Measurements from ENCODE around the gene SIRPA. TPM values are rescaled to one million over a fixed set of nuclear protein-coding genes. Genes with fewer than 3 reads are reported as not detected.

The SIRPA gene
- total and polyA plus RNA-seq, 2 donors (not counting 1 experiment from before 2014, with no cell fraction given), result 25.1 to 26.6 TPM

DNA sequence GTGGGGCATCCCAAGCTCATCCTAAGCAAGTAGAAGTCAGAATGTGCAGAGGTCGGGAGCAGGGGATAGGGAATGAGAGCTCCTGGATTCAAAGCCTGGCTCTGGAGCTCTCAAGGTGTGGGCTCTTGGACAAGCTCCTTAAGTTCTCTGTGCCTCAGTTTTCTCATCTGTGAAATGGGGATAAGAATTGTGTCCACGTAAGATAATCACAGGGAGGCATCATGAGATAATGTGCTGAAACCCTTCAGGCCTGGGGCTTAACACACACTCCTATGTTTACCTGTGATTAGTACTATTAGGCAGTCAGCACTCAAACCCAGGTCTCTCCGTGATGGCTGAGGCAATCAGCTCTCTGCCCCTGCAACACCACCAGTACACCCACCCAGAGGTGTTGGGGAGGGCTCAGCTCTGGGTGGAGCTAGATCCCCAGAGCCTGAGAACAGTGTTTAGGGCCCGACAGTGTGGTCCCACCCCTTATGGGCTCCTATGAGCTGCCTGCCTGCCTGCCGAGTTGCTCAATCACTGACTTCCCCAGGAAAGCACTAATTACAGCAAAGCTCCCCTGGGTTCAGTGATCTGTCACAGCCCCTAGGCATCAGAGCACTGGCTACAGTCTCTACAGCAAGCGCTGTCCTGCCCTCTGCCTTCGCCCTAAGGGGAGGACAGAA is 6.3 kb upstream of the SIRPA start:
- H3K9ac ChIP-seq (ENCODE audit: insufficient read depth, low read length), result no peak overlapping the region
- no peak overlapping the region for H2AFZ ChIP-seq (ENCODE audit: low read length)
- H3K4me1 ChIP-seq (ENCODE audit: control insufficient read depth, extremely low read depth, insufficient read depth, low read length), result no peaks in the 10 kb centered on the region
- DNase-seq (ENCODE audit: low read depth in 2 of 2), result peak in 1 of 2 donors; percentile 53
- no peak for TF ChIP-seq EZH2 (IDR thresholded peaks at IDR 0.05; ENCODE audit: low read length, missing control alignments)
- TF ChIP-seq, protein P1, sequence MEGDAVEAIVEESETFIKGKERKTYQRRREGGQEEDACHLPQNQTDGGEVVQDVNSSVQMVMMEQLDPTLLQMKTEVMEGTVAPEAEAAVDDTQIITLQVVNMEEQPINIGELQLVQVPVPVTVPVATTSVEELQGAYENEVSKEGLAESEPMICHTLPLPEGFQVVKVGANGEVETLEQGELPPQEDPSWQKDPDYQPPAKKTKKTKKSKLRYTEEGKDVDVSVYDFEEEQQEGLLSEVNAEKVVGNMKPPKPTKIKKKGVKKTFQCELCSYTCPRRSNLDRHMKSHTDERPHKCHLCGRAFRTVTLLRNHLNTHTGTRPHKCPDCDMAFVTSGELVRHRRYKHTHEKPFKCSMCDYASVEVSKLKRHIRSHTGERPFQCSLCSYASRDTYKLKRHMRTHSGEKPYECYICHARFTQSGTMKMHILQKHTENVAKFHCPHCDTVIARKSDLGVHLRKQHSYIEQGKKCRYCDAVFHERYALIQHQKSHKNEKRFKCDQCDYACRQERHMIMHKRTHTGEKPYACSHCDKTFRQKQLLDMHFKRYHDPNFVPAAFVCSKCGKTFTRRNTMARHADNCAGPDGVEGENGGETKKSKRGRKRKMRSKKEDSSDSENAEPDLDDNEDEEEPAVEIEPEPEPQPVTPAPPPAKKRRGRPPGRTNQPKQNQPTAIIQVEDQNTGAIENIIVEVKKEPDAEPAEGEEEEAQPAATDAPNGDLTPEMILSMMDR (conservative IDR thresholded peaks at IDR 0.05 in 1 of 2, IDR thresholded peaks at IDR 0.05 in 1 of 2; ENCODE audit: low read depth in 1 of 2, low read length in 2 of 2), result no peak
- no peak overlapping the region for H3K4me3 ChIP-seq (replicated peaks in 1 of 4; ENCODE audit: control extremely low read depth in 1 of 4, insufficient read depth in 1 of 4, low read depth in 3 of 4, low read length in 4 of 4)
- no peak overlapping the region for H3K27ac ChIP-seq (ENCODE audit: insufficient read depth, low read length)
- H4K20me1 ChIP-seq (ENCODE audit: control insufficient read depth, extremely low read depth, insufficient read depth, low read length), result no peaks in the 10 kb centered on the region
- no peaks in the 10 kb centered on the region for H3K36me3 ChIP-seq (ENCODE audit: control insufficient read depth, insufficient read depth, low read length)
- H3K4me2 ChIP-seq (ENCODE audit: extremely low read depth, insufficient read depth, low read length), result no peak overlapping the region
- peaks cover 5% of the 10 kb centered on the region for H3K27me3 ChIP-seq (ENCODE audit: control insufficient read depth, insufficient read depth, low read length)
- H3K9me3 ChIP-seq (ENCODE audit: control insufficient read depth, insufficient read depth, low read depth, low read length), result no peaks in the 10 kb centered on the region
- H3K79me2 ChIP-seq (ENCODE audit: control insufficient read depth, insufficient read depth, low read length), result peaks cover 5% of the 10 kb centered on the region

DNA sequence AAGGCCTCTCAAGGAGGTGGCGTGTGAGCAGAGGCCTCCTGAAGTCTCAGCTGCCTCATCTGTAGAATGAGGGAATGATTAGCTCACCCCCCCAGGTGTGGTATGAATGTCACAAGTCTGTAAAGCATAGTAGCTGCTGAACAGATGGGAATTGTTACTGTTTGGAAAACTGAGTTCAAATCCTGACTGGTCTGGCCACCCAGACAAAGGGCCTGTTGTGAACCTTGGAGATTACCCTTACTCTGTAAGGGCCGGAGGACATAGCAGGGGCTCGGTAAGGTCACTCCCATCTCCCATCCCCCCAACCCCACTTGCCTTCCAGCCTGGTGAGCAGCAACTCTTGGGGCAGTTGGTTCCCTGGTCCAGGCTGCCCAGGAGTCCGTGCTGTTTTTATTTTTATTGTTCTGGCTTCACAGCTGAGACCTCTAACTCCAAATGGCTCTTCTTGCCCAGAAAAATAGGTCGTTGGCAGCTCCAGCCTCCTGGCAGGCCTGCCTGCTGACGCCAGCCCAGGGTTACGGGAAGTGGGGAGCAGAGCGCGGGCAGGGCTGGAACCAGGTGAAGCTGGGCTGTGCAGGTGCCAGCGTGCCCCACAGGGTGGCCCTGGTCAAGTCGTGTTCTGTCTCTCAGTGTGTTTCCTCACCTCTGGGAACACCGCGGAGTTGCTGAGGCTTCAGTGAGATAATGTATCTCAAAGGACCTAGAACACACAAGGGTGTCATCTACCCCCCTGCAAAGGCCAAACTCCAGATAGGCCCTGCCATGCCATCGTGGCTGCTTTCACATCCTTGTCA is 4.5 kb upstream of the SIRPA start:
- Histone ChIP-seq H3K27ac (ENCODE audit: insufficient read depth, low read length) (no peak overlapping the region), H2AFZ (ENCODE audit: low read length) (no peak overlapping the region), H3K9me3 (ENCODE audit: control insufficient read depth, insufficient read depth, low read depth, low read length) (no peaks in the 10 kb centered on the region), H3K9ac (ENCODE audit: insufficient read depth, low read length) (no peak overlapping the region), H3K36me3 (ENCODE audit: control insufficient read depth, insufficient read depth, low read length) (no peaks in the 10 kb centered on the region), H3K4me1 (ENCODE audit: control insufficient read depth, extremely low read depth, insufficient read depth, low read length) (no peaks in the 10 kb centered on the region), H3K4me2 (ENCODE audit: extremely low read depth, insufficient read depth, low read length) (no peak overlapping the region), H4K20me1 (ENCODE audit: control insufficient read depth, extremely low read depth, insufficient read depth, low read length) (no peaks in the 10 kb centered on the region), H3K4me3 (replicated peaks in 1 of 4; ENCODE audit: control extremely low read depth in 1 of 4, insufficient read depth in 1 of 4, low read depth in 3 of 4, low read length in 4 of 4) (no peak overlapping the region), H3K27me3 (ENCODE audit: control insufficient read depth, insufficient read depth, low read length) (no peaks in the 10 kb centered on the region), H3K79me2 (ENCODE audit: control insufficient read depth, insufficient read depth, low read length) (peaks cover 8% of the 10 kb centered on the region)
- no peak for TF ChIP-seq EZH2 (IDR thresholded peaks at IDR 0.05; ENCODE audit: low read length, missing control alignments)
- TF ChIP-seq, protein P1 (conservative IDR thresholded peaks at IDR 0.05 in 1 of 2, IDR thresholded peaks at IDR 0.05 in 1 of 2; ENCODE audit: low read depth in 1 of 2, low read length in 2 of 2), result no peak
- DNase-seq (ENCODE audit: low read depth in 2 of 2), result no peak

DNA sequence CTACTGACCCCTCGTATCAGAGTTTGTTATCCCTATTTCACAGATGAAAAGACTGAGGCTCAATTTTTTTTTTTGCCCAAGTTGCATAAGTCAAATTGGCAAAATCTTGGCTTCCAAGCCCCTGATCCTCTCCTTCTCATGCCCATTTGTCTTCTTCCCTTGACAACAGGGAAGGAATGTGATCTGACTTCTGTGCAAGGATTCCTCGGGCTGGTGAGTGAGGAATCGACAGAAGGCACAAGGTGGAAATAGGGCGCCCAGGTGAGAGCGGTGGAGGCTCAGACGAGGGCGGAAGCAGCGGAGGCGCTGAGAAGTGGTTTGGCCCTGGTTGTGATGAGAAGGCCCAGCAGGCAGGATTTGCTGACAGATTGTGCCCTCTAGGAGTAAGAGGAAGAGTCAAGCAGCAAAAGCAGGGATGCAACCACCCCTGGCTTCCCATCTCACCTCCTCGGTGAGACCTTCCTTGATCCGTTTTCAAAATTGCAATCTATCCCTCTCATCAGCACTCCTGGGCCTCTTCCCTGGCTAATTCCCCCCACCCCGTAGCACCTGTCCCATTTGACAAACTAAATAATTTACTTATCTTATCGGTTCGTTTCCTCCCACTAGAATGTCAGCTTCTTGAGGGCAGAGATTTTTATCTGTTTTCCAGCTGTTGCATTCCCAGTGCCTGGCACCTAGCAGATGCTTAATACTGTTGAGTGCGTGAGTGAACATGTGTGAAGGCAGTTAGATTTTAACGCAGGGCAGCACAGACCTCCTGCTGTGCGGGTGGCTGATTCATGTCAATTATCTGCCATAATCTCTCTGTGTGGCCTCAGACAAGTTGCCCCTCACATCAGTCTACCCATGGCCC is 3.7 kb upstream of the SIRPA start:
- H2AFZ ChIP-seq (ENCODE audit: low read length), result no peak overlapping the region
- no peak overlapping the region for H3K9ac ChIP-seq (ENCODE audit: insufficient read depth, low read length)
- H3K79me2 ChIP-seq (ENCODE audit: control insufficient read depth, insufficient read depth, low read length), result peaks cover 17% of the 10 kb centered on the region
- H3K4me3 ChIP-seq (replicated peaks in 1 of 4; ENCODE audit: control extremely low read depth in 1 of 4, insufficient read depth in 1 of 4, low read depth in 3 of 4, low read length in 4 of 4), result no peak overlapping the region
- no peaks in the 10 kb centered on the region for H3K27me3 ChIP-seq (ENCODE audit: control insufficient read depth, insufficient read depth, low read length)
- no peak overlapping the region for H3K4me2 ChIP-seq (ENCODE audit: extremely low read depth, insufficient read depth, low read length)
- no peaks in the 10 kb centered on the region for H3K36me3 ChIP-seq (ENCODE audit: control insufficient read depth, insufficient read depth, low read length)
- no peaks in the 10 kb centered on the region for H4K20me1 ChIP-seq (ENCODE audit: control insufficient read depth, extremely low read depth, insufficient read depth, low read length)
- no peaks in the 10 kb centered on the region for H3K4me1 ChIP-seq (ENCODE audit: control insufficient read depth, extremely low read depth, insufficient read depth, low read length)
- no peaks in the 10 kb centered on the region for H3K9me3 ChIP-seq (ENCODE audit: control insufficient read depth, insufficient read depth, low read depth, low read length)
- DNase-seq (ENCODE audit: low read depth in 2 of 2), result no peak
- H3K27ac ChIP-seq (ENCODE audit: insufficient read depth, low read length), result no peak overlapping the region
- no peak for TF ChIP-seq EZH2 (IDR thresholded peaks at IDR 0.05; ENCODE audit: low read length, missing control alignments)
- TF ChIP-seq, protein P1 (conservative IDR thresholded peaks at IDR 0.05 in 1 of 2, IDR thresholded peaks at IDR 0.05 in 1 of 2; ENCODE audit: low read depth in 1 of 2, low read length in 2 of 2), result no peak

Measured in fibroblast of lung (primary cell).